Measurements from ENCODE around the gene TNFRSF25.

DNA sequence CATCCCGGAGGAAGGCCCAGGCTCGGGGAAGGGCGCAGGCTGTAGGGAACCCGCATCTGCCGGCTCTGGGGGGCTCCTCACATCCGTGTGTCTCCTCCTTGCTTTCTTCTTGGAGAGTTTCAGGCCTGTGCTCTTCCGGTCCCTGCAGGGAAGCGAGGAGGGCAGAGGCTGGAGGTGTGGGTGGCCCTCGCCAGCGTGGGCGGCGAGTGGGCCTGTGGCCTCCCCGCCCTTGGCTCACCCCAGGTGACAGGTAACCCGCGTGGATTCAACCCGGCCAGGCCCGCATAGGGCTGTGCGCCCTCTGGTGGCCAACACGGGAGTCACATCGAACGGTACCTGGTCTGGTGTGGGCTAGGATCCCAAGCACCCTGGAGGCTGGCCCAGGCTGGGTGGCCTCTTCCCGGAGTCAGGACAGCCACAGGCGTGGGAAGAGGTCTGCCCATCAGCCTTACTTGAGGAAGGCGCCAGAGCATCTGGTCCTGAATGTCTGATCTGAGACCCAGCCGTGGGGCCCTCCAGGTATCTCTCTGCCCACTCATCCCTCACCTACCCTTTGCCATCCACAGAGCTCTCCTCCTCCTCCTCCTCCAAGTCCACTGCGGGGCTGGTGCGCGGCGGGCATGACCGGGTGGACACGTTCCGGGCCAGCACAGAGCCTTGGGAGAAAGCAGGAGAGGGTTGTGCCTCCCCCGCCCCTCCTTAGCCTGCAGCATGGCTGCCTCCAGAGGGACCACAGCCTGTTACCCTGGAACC is 9.6 kb upstream of the TNFRSF25 start:
- TF ChIP-seq ZNF274 (IDR thresholded peaks at IDR 0.05; ENCODE audit: borderline replicate concordance, extremely low read depth, low read length): no peak
- TF ChIP-seq, protein P1, sequence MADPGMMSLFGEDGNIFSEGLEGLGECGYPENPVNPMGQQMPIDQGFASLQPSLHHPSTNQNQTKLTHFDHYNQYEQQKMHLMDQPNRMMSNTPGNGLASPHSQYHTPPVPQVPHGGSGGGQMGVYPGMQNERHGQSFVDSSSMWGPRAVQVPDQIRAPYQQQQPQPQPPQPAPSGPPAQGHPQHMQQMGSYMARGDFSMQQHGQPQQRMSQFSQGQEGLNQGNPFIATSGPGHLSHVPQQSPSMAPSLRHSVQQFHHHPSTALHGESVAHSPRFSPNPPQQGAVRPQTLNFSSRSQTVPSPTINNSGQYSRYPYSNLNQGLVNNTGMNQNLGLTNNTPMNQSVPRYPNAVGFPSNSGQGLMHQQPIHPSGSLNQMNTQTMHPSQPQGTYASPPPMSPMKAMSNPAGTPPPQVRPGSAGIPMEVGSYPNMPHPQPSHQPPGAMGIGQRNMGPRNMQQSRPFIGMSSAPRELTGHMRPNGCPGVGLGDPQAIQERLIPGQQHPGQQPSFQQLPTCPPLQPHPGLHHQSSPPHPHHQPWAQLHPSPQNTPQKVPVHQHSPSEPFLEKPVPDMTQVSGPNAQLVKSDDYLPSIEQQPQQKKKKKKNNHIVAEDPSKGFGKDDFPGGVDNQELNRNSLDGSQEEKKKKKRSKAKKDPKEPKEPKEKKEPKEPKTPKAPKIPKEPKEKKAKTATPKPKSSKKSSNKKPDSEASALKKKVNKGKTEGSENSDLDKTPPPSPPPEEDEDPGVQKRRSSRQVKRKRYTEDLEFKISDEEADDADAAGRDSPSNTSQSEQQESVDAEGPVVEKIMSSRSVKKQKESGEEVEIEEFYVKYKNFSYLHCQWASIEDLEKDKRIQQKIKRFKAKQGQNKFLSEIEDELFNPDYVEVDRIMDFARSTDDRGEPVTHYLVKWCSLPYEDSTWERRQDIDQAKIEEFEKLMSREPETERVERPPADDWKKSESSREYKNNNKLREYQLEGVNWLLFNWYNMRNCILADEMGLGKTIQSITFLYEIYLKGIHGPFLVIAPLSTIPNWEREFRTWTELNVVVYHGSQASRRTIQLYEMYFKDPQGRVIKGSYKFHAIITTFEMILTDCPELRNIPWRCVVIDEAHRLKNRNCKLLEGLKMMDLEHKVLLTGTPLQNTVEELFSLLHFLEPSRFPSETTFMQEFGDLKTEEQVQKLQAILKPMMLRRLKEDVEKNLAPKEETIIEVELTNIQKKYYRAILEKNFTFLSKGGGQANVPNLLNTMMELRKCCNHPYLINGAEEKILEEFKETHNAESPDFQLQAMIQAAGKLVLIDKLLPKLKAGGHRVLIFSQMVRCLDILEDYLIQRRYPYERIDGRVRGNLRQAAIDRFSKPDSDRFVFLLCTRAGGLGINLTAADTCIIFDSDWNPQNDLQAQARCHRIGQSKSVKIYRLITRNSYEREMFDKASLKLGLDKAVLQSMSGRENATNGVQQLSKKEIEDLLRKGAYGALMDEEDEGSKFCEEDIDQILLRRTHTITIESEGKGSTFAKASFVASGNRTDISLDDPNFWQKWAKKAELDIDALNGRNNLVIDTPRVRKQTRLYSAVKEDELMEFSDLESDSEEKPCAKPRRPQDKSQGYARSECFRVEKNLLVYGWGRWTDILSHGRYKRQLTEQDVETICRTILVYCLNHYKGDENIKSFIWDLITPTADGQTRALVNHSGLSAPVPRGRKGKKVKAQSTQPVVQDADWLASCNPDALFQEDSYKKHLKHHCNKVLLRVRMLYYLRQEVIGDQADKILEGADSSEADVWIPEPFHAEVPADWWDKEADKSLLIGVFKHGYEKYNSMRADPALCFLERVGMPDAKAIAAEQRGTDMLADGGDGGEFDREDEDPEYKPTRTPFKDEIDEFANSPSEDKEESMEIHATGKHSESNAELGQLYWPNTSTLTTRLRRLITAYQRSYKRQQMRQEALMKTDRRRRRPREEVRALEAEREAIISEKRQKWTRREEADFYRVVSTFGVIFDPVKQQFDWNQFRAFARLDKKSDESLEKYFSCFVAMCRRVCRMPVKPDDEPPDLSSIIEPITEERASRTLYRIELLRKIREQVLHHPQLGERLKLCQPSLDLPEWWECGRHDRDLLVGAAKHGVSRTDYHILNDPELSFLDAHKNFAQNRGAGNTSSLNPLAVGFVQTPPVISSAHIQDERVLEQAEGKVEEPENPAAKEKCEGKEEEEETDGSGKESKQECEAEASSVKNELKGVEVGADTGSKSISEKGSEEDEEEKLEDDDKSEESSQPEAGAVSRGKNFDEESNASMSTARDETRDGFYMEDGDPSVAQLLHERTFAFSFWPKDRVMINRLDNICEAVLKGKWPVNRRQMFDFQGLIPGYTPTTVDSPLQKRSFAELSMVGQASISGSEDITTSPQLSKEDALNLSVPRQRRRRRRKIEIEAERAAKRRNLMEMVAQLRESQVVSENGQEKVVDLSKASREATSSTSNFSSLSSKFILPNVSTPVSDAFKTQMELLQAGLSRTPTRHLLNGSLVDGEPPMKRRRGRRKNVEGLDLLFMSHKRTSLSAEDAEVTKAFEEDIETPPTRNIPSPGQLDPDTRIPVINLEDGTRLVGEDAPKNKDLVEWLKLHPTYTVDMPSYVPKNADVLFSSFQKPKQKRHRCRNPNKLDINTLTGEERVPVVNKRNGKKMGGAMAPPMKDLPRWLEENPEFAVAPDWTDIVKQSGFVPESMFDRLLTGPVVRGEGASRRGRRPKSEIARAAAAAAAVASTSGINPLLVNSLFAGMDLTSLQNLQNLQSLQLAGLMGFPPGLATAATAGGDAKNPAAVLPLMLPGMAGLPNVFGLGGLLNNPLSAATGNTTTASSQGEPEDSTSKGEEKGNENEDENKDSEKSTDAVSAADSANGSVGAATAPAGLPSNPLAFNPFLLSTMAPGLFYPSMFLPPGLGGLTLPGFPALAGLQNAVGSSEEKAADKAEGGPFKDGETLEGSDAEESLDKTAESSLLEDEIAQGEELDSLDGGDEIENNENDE (IDR thresholded peaks at IDR 0.05; ENCODE audit: insufficient replicate concordance, low read length): no peak
- TF ChIP-seq, protein P2, sequence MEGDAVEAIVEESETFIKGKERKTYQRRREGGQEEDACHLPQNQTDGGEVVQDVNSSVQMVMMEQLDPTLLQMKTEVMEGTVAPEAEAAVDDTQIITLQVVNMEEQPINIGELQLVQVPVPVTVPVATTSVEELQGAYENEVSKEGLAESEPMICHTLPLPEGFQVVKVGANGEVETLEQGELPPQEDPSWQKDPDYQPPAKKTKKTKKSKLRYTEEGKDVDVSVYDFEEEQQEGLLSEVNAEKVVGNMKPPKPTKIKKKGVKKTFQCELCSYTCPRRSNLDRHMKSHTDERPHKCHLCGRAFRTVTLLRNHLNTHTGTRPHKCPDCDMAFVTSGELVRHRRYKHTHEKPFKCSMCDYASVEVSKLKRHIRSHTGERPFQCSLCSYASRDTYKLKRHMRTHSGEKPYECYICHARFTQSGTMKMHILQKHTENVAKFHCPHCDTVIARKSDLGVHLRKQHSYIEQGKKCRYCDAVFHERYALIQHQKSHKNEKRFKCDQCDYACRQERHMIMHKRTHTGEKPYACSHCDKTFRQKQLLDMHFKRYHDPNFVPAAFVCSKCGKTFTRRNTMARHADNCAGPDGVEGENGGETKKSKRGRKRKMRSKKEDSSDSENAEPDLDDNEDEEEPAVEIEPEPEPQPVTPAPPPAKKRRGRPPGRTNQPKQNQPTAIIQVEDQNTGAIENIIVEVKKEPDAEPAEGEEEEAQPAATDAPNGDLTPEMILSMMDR (IDR thresholded peaks at IDR 0.05; ENCODE audit: control extremely low read depth in 1 of 3, insufficient read depth in 1 of 3, low read depth in 1 of 3, low read length in 3 of 3): peak in 2 of 3 experiments; percentile 81 to 92; a peak in 3 of 4 replicates
- TF ChIP-seq POLR2A (IDR thresholded peaks at IDR 0.05; ENCODE audit: control extremely low read depth in 1 of 2, low read depth in 2 of 2, low read length in 2 of 2): no peak
- no peak for TF ChIP-seq TEAD4 (IDR thresholded peaks at IDR 0.05; ENCODE audit: low read depth, low read length)
- TF ChIP-seq GABPA (IDR thresholded peaks at IDR 0.05; ENCODE audit: borderline replicate concordance, insufficient read depth, low read length): peak; percentile 63; the same call in 1 of the 2 replicates
- TF ChIP-seq HDAC2 (IDR thresholded peaks at IDR 0.05; ENCODE audit: borderline replicate concordance in 1 of 2, low read depth in 2 of 2, low read length in 2 of 2): peak in 1 of 2 experiments; percentile 72; a peak in 1 of 4 replicates
- no peak for TF ChIP-seq EZH2 (IDR thresholded peaks at IDR 0.05; ENCODE audit: low read depth, low read length, severe bottlenecking)

All from H1 (cell line).